B cell (primary cell): ENCODE data around the gene TEAD1. TPM values are rescaled to one million over a fixed set of nuclear protein-coding genes. Genes with fewer than 3 reads are reported as not detected.

Experiments used
- ATAC-seq: fragments of 200-7000 bp; cut with Tn5 transposase; one replicate; pipeline ENCODE4 v1.10.0; 2021; ENCODE audit warnings: low read depth, mild to moderate bottlenecking, moderate number of reproducible peaks, moderate library complexity
- CTCF ChIA-PET: fragments of 350-600 bp; sonication (Branson Sonifier 250); formaldehyde crosslinking; loops from one replicate; lab custom pipeline; 2021; ENCODE audit warnings: antibody characterized with exemption, inconsistent platforms; lab: Charles Lee
- POLR2A ChIA-PET: fragments of 350-600 bp; sonication (Branson Sonifier 250); formaldehyde crosslinking; loops from one replicate; lab custom pipeline; 2021; ENCODE audit warnings: antibody characterized with exemption; lab: Charles Lee
- DNase-seq: peaks from one replicate; pipeline ENCODE4 v3.0.0; 2013
- H2AFZ ChIP-seq: 2 replicates; pipeline ENCODE4 v1.6.1; 2012; ENCODE audit warnings: mild to moderate bottlenecking, low read depth, low read length; ENCODE audit not compliant: insufficient read depth, poor library complexity, severe bottlenecking
- H3K27ac ChIP-seq, 2 donors: 1 replicate in 1 of 2; 2 replicates in 1 of 2; pipeline ENCODE4 v1.5.1; 2012 to 2013; ENCODE audit warnings: low read length in 2 of 2, mild to moderate bottlenecking in 2 of 2, moderate library complexity in 1 of 2
- H3K27me3 ChIP-seq, 4 experiments: fragments of 200-600 bp in 1 of 4; sonication (generic) in 1 of 4; replicated peaks in 1 of 4; 1 replicate in 2 of 4; 2 replicates in 2 of 4; pipeline versions ENCODE4 v1.6.1 to v1.7.0; 2013 to 2016; ENCODE audit warnings: low read length in 3 of 4, mild to moderate bottlenecking in 2 of 4, mixed read lengths in 1 of 4, moderate library complexity in 1 of 4; ENCODE audit not compliant: insufficient read depth in 4 of 4, control insufficient read depth in 3 of 4; ENCODE audit errors: control extremely low read depth in 1 of 4
- H3K36me3 ChIP-seq, 2 experiments: replicated peaks in 1 of 2; 1 replicate in 1 of 2; 2 replicates in 1 of 2; pipeline versions ENCODE4 v1.6.1 to v1.7.1; 2013; ENCODE audit warnings: low read length in 1 of 2; ENCODE audit not compliant: insufficient read depth in 2 of 2, control insufficient read depth in 1 of 2; ENCODE audit errors: control extremely low read depth in 1 of 2, extremely low read depth in 1 of 2
- H3K4me1 ChIP-seq, 2 donors: fragments of 200-600 bp in 1 of 2; sonication (generic) in 1 of 2; 1 replicate in 1 of 2; 2 replicates in 1 of 2; pipeline versions ENCODE4 v1.5.1 to v1.6.1; 2013 to 2017; ENCODE audit warnings: low read length in 2 of 2; ENCODE audit not compliant: control insufficient read depth in 2 of 2, insufficient read depth in 2 of 2
- H3K4me2 ChIP-seq: replicated peaks from 2 replicates; pipeline ENCODE3; 2012; ENCODE audit warnings: mild to moderate bottlenecking, low read depth, low read length; ENCODE audit not compliant: poor library complexity, severe bottlenecking
- H3K4me3 ChIP-seq, 5 experiments: fragments of 200-600 bp in 1 of 5; sonication (generic) in 1 of 5; 1 replicate in 3 of 5; 2 replicates in 2 of 5; pipeline versions ENCODE4 v1.5.1 to v1.7.0; 2011 to 2016; ENCODE audit warnings: low read length in 4 of 5, mild to moderate bottlenecking in 4 of 5, low read depth in 2 of 5, control low read depth in 1 of 5, moderate library complexity in 1 of 5; ENCODE audit not compliant: insufficient read depth in 1 of 5; ENCODE audit errors: control extremely low read depth in 1 of 5, extremely low read depth in 1 of 5
- H3K79me2 ChIP-seq: fragments of 200-600 bp; sonication (generic); one replicate; pipeline ENCODE4 v1.6.0; 2016; ENCODE audit warnings: low read length; ENCODE audit not compliant: control insufficient read depth, insufficient read depth
- H3K9ac ChIP-seq: fragments of 200-600 bp; sonication (generic); 2 replicates; pipeline ENCODE4 v1.6.1; 2017; ENCODE audit warnings: mild to moderate bottlenecking, low read length, moderate library complexity
- H3K9me3 ChIP-seq, 3 donors: one replicate each; pipeline versions ENCODE4 v1.6.1 to v1.7.1; 2013; ENCODE audit warnings: low read length in 2 of 3; ENCODE audit not compliant: control insufficient read depth in 2 of 3, insufficient read depth in 1 of 3; ENCODE audit errors: control extremely low read depth in 1 of 3
- H4K20me1 ChIP-seq: 2 replicates; pipeline ENCODE4 v1.6.0; 2012; ENCODE audit warnings: mild to moderate bottlenecking, low read length; ENCODE audit not compliant: insufficient read depth, control insufficient read depth, poor library complexity, severe bottlenecking
- H3K27ac Mint-ChIP-seq: one replicate; pipeline ENCODE4 v1.8.0; 2021; ENCODE audit warnings: mixed read lengths
- H3K27me3 Mint-ChIP-seq: one replicate; pipeline ENCODE4 v1.8.0; 2021; ENCODE audit warnings: mixed read lengths
- H3K4me1 Mint-ChIP-seq: one replicate; pipeline ENCODE4 v1.8.0; 2021; ENCODE audit warnings: mixed read lengths
- H3K4me3 Mint-ChIP-seq: one replicate; pipeline ENCODE4 v1.8.0; 2021; ENCODE audit warnings: mixed read lengths
- H3K9me3 Mint-ChIP-seq: one replicate; pipeline ENCODE4 v1.8.0; 2022; ENCODE audit warnings: mixed read lengths; ENCODE audit not compliant: insufficient read depth
- EZH2 ChIP-seq: IDR thresholded peaks from 2 replicates; pipeline ENCODE4 v1.6.1; 2012; ENCODE audit warnings: borderline replicate concordance, low read depth, mild to moderate bottlenecking, moderate library complexity, low read length; ENCODE audit not compliant: insufficient read depth, poor library complexity, severe bottlenecking
- WGBS: methylation state at CpG from one replicate; pipeline ENCODE4 v1.1.5; 2013; ENCODE audit warnings: missing lambda C conversion rate; ENCODE audit not compliant: insufficient coverage; 5-methylcytosine and 5-hydroxymethylcytosine counted together
- intact Hi-C: fragments of 100-400 bp; cut with micrococcal nuclease; formaldehyde crosslinking; loops from one replicate; pipeline ENCODE4 v1.10.0; 2022
- polyA plus RNA-seq: library from polyadenylated mRNA; depleted of rRNA; stranded (reverse); fragments of >200 nt; gene quantifications from 2 replicates; pipeline ENCODE4 v1.2.3, GENCODE V29; 2012
- total RNA-seq, 2 donors: library from RNA; stranded (reverse); fragments of 120-200 nt in 1 of 2; gene quantifications; 1 replicate in 1 of 2; 2 replicates in 1 of 2; pipeline versions ENCODE4 v1.2.3 to v1.2.4, GENCODE V29; 2013 to 2022
- TF ChIP-seq, protein P1 (sequence below): fragments of 200-600 bp; IDR thresholded peaks from one replicate; pipeline ENCODE4 v1.8.0; 2022; ENCODE audit warnings: antibody characterized with exemption, mild to moderate bottlenecking

The TEAD1 gene
- total and polyA plus RNA-seq, 2 donors (not counting 1 experiment from before 2014, with no cell fraction given) = 0.30 TPM; not detected in 1

GRCh38 chr11:12792590-12792989, 118.4 kb downstream of the TEAD1 start:
- intact Hi-C loops = no loop called here
- H3K27me3 Mint-ChIP-seq = no peaks in the 10 kb centered on the region
- ATAC-seq (no peak), DNase-seq (no peak)
- Histone ChIP-seq H3K4me1 (no peaks in the 10 kb centered on the region), H3K79me2 (no peaks in the 10 kb centered on the region), H3K9ac (no peak overlapping the region), H3K4me3 (no peak overlapping the region), H3K27ac (no peak overlapping the region), H3K4me2 (no peak overlapping the region), H3K9me3 (no peaks in the 10 kb centered on the region), H3K27me3 (no peaks in the 10 kb centered on the region), H4K20me1 (no peaks in the 10 kb centered on the region), H3K36me3 (no peaks in the 10 kb centered on the region), H2AFZ (no peak overlapping the region)
- no peaks in the 10 kb centered on the region for H3K9me3 Mint-ChIP-seq
- no peak overlapping the region for H3K4me3 Mint-ChIP-seq
- WGBS = no CpG with 5 or more reads among the region's 2 CpGs
- TF ChIP-seq, protein P1, sequence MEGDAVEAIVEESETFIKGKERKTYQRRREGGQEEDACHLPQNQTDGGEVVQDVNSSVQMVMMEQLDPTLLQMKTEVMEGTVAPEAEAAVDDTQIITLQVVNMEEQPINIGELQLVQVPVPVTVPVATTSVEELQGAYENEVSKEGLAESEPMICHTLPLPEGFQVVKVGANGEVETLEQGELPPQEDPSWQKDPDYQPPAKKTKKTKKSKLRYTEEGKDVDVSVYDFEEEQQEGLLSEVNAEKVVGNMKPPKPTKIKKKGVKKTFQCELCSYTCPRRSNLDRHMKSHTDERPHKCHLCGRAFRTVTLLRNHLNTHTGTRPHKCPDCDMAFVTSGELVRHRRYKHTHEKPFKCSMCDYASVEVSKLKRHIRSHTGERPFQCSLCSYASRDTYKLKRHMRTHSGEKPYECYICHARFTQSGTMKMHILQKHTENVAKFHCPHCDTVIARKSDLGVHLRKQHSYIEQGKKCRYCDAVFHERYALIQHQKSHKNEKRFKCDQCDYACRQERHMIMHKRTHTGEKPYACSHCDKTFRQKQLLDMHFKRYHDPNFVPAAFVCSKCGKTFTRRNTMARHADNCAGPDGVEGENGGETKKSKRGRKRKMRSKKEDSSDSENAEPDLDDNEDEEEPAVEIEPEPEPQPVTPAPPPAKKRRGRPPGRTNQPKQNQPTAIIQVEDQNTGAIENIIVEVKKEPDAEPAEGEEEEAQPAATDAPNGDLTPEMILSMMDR = no peak
- no peak for TF ChIP-seq EZH2
- H3K4me1 Mint-ChIP-seq = no peaks in the 10 kb centered on the region
- CTCF ChIA-PET = no interaction called here
- no peak overlapping the region for H3K27ac Mint-ChIP-seq
- POLR2A ChIA-PET = no interaction called here

DNA sequence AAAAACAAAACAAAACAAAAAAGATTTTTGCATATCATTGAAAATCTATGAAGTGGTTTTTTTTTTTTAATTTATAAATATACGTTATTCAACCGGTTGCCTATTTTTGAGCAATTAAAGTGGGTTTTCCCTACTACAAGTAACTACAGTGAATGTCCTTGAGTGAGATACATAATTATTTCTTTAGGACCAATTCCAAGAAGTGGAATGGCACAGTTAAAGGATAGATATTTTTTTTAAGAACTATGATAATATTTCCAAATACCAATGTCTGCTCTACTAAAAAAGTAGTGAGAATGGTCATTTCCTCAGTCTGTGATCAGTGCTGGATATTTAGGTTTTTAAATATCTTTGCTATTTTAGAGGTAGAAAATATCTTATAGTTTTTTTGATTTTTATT, 118.8 kb downstream of the TEAD1 start:
- WGBS = no CpG with 5 or more reads among the region's 2 CpGs
- ATAC-seq (no peak), DNase-seq (no peak)
- Histone ChIP-seq H3K27ac (no peak overlapping the region), H3K4me1 (no peaks in the 10 kb centered on the region), H3K79me2 (no peaks in the 10 kb centered on the region), H3K9me3 (no peaks in the 10 kb centered on the region), H3K36me3 (no peaks in the 10 kb centered on the region), H3K4me3 (no peak overlapping the region), H3K27me3 (no peaks in the 10 kb centered on the region), H4K20me1 (no peaks in the 10 kb centered on the region), H3K9ac (no peak overlapping the region), H2AFZ (no peak overlapping the region), H3K4me2 (no peak overlapping the region)
- Mint-ChIP-seq H3K4me3 (no peak overlapping the region), H3K27ac (no peak overlapping the region), H3K27me3 (peaks cover 1% of the 10 kb centered on the region), H3K9me3 (no peaks in the 10 kb centered on the region), H3K4me1 (no peaks in the 10 kb centered on the region)
- ChIA-PET CTCF (no interaction called here), POLR2A (no interaction called here)
- no peak for TF ChIP-seq EZH2
- intact Hi-C loops = no loop called here
